GM19099 (cell line): Measurements from ENCODE around the gene DUSP12.
A peak's percentile ranks its signal among the peaks of the same experiment; 100 is the strongest.

ENCODE experiments used
- POLR2A ChIP-seq: IDR thresholded peaks from 3 replicates; pipeline ENCODE4 v1.6.1; 2011; ENCODE audit warnings: low read depth; ENCODE audit not compliant: insufficient read length; ENCODE audit errors: extremely low read depth

Gene DUSP12

GRCh38 chr1:161749509-161750407, at the start of gene DUSP12:
Gene DUSP12 (plus strand): TSS chr1:161749786. CDS start chr1:161749802, 16 bp downstream.
- peak; percentile 86 for TF ChIP-seq POLR2A

GRCh38 chr1:161702250-161702649, 47.3 kb upstream of the DUSP12 start:
- TF ChIP-seq POLR2A = no peak

GRCh38 chr1:161705537-161705936, 44.0 kb upstream of the DUSP12 start:
- TF ChIP-seq POLR2A = no peak

- TF ChIP-seq POLR2A = no peak
These were observed 43.5 kb upstream of the DUSP12 start for GRCh38 chr1:161706113-161706481.

- TF ChIP-seq POLR2A = peak; percentile 82
These were observed 42.9 kb upstream of the DUSP12 start, which contains the start of gene FCRLA for GRCh38 chr1:161706482-161707347. Gene FCRLA (plus strand): TSS chr1:161707229. CDS start chr1:161707265, 36 bp downstream.

- no peak for TF ChIP-seq POLR2A
These were observed 42.1 kb upstream of the DUSP12 start for GRCh38 chr1:161707503-161707902.

- TF ChIP-seq POLR2A = no peak
These were observed 40.2 kb upstream of the DUSP12 start for GRCh38 chr1:161709373-161709772.

GRCh38 chr1:161710560-161710959, 39.0 kb upstream of the DUSP12 start:
- no peak for TF ChIP-seq POLR2A

- no peak for TF ChIP-seq POLR2A
These were observed 30.8 kb upstream of the DUSP12 start for GRCh38 chr1:161718559-161719324.

GRCh38 chr1:161719325-161719611, 30.3 kb upstream of the DUSP12 start:
- TF ChIP-seq POLR2A = no peak

- TF ChIP-seq POLR2A = no peak
These were observed 29.2 kb upstream of the DUSP12 start for GRCh38 chr1:161720422-161720821.

- no peak for TF ChIP-seq POLR2A
These were observed 28.4 kb upstream of the DUSP12 start, which contains the start of gene FCRLB for GRCh38 chr1:161720956-161721737. Gene FCRLB (plus strand): TSS chr1:161721544. CDS start chr1:161722673, 1,129 bp downstream.

- no peak for TF ChIP-seq POLR2A
These were observed 27.7 kb upstream of the DUSP12 start for GRCh38 chr1:161721738-161722343.

- TF ChIP-seq POLR2A = no peak
These were observed 27.2 kb upstream of the DUSP12 start for GRCh38 chr1:161722406-161722805.
